ENCODE measurements around the gene SLC6A18.
"Not testable (repeated sequence)": the region's sequence is repeated elsewhere in the genome, so short reads cannot be mapped to it uniquely, and the experiment has no call there.

The SLC6A18 gene

GRCh38 chr5:1279443-1280151 lies 54.4 kb downstream of the SLC6A18 start:
- DNase-seq: no peak

- DNase-seq: no peak
Observed at GRCh38 chr5:1280177-1281037, 55.2 kb downstream of the SLC6A18 start.

DNA sequence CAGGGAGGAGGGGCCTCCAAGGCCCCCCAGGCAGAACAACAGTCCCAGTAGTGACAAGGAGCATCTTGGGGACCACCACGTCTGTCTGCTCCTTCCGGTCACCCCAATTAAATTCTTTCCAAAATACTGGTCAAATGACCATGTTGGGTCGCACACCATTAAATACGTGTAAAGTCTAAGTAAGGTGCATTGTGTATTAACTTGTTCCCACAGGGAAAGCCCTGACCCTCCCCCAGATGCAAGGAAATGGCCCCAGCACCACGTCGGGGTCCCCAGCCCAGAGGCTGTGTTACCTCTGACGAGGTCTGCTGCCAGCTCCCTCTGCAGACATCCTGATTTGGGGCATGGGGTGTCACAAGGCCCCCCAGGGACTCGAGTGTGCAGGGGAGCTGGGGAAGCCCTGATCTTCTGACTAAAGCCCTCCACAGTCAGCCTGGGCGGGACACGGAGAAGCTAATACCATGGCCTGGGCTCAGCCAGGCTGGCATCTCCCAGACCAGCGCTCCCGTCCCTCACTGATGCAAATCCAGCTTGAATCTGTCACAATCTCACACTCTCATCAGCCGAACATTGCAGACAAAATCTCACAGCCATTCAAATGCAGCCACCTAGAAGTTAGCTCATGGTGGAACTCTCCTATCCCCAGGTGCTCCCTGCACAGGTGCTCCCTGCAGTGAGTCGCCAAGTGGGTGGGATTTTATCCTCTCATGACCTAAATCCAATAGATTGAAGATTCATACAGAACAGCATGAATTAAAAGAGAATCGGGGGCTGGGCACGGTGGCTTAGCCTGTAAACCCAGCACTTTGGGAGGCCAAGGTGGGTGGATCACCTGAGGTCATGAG lies 56.1 kb downstream of the SLC6A18 start:
- no peak for DNase-seq

DNA sequence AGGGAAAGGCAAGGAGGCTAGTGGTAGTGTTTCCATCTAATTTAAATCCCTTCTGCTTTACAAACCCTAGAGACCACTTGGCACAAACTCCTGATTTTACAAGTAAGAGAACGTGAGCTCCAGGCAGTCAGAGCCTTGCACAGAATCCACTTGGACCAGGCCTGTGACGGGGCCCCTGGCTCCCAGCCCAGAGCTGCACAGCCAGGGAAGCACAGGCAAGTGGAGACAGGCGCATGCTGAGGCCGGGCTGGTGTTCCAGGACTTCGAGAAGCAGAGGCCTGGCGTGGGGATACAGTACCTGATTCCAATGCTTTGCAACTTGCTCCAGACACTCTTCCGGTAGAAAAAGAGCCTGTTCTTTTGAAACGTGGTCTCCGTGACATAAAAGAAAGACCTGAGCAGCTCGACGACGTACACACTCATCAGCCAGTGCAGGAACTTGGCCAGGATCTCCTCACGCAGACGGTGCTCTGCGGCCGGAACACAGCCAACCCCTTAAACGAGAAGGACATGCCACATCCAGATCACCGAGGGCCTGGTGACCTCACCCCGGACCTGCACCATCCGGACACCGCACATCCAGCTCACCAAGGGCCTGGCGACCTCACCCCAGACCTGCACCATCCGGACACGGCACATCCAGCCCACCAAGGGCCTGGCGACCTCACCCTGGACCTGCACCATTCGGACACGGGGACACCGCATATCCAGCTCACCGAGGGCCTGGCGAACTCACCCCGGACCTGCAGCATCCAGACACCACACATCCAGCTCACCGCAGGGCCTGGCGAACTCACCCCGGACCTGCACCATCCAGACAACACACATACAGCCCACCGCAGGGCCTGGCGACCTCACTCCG lies 57.2 kb downstream of the SLC6A18 start:
- DNase-seq: no peak

- not testable (repeated sequence) for DNase-seq
Observed at GRCh38 chr5:1282993-1283728, 58.0 kb downstream of the SLC6A18 start.

DNA sequence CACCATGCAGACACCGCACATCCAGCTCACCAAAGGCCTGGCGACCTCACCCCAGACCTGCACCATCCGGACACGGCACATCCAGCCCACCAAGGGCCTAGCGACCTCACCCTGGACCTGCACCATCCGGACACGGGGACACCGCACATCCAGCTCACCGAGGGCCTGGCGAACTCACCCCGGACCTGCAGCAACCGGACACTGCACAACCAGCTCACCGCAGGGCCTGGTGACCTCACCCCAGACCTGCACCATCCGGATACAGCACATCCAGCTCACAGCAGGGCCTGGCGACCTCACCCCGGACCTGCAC lies 58.5 kb downstream of the SLC6A18 start:
- DNase-seq: not testable (repeated sequence)

DNA sequence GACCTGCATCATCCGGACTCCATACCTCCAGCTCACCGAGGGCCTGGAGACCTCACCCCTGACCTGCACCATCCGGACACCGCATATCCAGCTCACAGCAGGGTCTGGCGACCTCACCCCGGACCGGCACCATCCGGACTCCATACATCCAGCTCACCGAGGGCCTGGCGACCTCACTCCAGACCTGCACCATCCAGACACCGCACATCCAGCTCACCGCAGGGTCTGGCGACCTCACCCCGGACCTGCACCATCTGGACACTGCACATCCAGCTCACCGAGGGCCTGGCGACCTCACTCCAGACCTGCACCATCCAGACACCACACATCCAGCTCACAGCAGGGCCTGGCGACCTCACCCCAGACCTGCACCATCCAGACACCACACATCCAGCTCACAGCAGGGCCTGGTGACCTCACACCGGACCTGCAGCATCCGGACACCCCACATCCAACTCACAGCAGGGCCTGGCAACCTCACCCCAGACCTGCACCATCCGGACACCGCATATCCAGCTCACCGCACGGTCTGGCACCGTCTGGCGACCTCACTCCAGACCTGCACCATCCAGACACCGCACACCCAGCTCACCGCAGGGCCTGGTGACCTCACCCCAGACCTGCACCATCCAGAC lies 59.3 kb downstream of the SLC6A18 start:
- not testable (repeated sequence) for DNase-seq

- no peak for DNase-seq
Observed at GRCh38 chr5:1285141-1285540, 60.0 kb downstream of the SLC6A18 start.

GRCh38 chr5:1285883-1286291 lies 60.7 kb downstream of the SLC6A18 start:
- DNase-seq: no peak

DNA sequence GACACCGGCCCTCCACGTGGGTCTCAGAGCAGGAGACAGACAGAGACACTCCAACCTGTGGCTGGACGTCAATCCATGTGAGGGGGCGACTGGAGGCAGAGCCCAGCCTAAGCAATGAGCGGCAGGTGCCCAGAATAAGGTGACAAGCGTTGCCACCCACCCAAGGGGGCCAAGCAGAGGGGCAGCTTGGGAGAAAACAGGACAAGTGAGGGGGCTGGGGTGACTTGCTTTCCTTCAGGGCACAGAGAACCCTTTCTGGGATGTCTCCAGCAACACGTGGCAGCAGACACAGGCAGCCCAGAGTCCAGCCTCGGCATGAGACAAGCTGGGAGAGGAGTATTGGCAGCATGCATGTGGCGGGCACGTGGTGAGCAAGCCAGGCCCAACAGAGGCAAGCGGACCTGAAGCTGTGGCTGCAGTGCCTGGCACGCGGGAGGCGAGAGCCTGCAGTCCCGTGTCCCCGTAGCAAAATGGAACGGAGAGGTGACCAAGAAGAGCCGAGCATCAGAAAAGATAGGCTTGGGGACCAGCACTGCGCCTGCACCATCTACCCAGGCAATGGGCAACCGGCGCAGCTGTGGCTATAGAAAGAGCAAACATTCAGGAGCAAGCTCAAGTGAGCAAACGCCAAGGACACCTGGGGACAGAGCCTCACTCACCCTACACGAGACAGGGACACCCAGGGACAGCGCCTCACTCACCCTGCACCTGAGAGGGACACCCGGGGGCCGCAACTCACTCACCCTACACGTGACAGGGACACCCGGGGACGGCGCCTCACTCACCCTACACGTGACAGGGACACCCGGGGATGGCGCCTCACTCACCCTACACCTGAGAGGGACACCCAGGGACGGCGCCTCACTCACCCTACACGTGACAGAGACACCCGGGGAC lies 63.5 kb downstream of the SLC6A18 start:
- DNase-seq: peak; percentile 72

- not testable (repeated sequence) for DNase-seq
Observed at GRCh38 chr5:1289559-1289958, 64.4 kb downstream of the SLC6A18 start.

DNA sequence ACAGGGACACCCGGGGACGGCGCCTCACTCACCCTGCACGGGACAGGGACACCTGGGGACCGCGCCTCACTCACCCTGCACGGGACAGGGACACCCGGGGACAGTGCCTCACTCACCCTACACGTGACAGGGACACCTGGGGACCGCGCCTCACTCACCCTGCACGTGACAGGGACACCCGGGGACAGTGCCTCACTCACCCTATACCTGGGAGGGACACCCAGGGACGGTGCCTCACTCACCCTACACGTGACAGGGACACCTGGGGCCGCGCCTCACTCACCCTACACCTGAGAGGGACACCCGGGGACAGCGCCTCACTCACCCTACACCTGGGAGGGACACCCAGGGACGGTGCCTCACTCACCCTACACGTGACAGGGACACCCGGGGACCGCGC lies 65.8 kb downstream of the SLC6A18 start:
- DNase-seq: not testable (repeated sequence)

DNA sequence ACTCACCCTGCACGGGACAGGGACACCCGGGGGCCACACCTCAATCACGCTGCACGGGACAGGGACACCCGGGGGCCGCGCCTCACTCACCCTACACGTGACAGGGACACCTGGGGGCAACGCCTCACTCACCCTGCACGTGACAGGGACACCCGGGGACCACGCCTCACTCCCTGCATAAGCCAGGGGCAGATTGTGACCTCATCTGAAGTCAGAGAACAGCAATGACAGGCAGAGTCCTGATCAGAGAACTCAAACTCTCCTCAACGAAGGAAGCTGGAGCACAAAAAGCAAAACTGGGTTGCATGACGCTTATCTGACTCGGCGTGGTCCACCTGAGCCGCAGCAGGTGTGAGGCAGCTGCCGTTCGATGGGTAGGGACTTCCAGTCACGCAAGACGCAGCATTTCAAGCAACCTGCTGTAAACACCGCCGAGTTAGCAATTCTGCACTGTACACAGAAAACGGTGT lies 66.5 kb downstream of the SLC6A18 start:
- DNase-seq: peak; percentile 59

DNA sequence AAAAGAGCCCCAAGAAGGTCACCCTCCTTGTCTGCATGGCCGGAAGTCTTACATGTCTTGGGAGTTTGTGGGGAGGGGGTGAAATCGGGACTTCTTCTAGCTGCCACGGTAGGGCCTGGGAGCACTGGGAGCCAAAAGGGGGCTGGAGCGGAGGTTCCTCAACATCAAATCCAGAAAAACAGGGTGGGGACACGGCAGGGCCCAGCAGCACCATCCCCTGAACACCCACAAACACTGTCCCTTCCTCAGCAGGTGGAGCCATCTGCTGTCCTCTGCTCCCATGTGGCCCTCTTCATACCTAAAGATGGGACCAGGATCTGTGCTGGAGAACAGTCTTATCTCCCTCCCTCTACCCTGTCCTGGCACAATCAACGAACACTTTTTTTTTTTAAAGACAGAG lies 67.0 kb downstream of the SLC6A18 start:
- peak; percentile 33 for DNase-seq

DNA sequence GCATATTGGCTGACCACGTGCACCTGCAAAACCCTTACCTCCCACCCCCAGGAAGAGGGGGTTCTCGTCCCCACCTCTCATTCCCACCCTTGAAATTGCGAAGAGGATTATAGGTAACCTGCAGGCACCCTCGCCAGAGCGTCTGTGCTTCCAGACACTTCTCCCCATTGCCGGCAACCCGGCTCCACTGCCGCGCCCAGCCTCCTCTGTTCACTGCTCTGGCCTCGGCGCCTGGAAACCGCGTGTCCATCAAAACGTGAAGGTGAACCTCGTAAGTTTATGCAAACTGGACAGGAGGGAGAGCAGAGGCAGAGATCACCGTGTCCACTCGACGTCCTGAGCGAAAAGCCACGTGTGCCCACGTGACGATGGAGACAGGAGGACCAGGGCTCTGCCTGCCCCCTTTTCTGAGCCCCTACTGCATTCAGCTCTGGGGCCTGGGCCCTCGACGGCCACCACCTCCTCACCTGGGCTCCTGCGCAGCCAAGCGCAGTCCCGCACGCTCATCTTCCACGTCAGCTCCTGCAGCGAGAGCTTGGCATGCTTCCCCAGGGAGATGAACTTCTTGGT lies 67.8 kb downstream of the SLC6A18 start:
- no peak for DNase-seq

GRCh38 chr5:1293416-1294205 lies 68.4 kb downstream of the SLC6A18 start:
- no peak for DNase-seq

DNA sequence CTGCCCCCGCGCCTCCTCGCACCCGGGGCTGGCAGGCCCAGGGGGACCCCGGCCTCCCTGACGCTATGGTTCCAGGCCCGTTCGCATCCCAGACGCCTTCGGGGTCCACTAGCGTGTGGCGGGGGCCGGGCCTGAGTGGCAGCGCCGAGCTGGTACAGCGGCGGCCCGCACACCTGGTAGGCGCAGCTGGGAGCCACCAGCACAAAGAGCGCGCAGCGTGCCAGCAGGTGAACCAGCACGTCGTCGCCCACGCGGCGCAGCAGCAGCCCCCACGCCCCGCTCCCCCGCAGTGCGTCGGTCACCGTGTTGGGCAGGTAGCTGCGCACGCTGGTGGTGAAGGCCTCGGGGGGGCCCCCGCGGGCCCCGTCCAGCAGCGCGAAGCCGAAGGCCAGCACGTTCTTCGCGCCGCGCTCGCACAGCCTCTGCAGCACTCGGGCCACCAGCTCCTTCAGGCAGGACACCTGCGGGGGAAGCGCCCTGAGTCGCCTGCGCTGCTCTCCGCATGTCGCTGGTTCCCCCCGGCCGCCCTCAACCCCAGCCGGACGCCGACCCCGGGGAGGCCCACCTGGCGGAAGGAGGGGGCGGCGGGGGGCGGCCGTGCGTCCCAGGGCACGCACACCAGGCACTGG lies 69.1 kb downstream of the SLC6A18 start:
- DNase-seq: no peak
